Suprapubic skin (tissue), 4 donors: ENCODE results near the gene TEX261.

Source experiments
- CTCF ChIP-seq, 2 donors: fragments of 200-600 bp in 1 of 2; fragments of 450-650 bp in 1 of 2; sonication (generic) in 1 of 2; IDR thresholded peaks; one replicate each; pipeline ENCODE4 v1.5.1; 2016 to 2019; ENCODE audit warnings: antibody characterized with exemption in 2 of 2, mild to moderate bottlenecking in 1 of 2, moderate library complexity in 1 of 2
- EP300 ChIP-seq: sonication (generic); formaldehyde crosslinking; IDR thresholded peaks from one replicate; pipeline ENCODE4 v1.6.1; 2017; ENCODE audit warnings: antibody characterized with exemption
- POLR2A ChIP-seq, 2 donors: fragments of 450-650 bp; IDR thresholded peaks; one replicate each; pipeline ENCODE4 v1.6.1; 2017; ENCODE audit warnings: antibody characterized with exemption in 2 of 2, mild to moderate bottlenecking in 2 of 2, moderate library complexity in 2 of 2
- POLR2AphosphoS5 ChIP-seq, 3 donors: sonication (generic); formaldehyde crosslinking; IDR thresholded peaks; one replicate each; pipeline ENCODE4 v1.6.1; 2017; ENCODE audit warnings: antibody characterized with exemption in 3 of 3

GRCh38 chr2:70967189-70967588, 27.5 kb downstream of the TEX261 start:
- no peak for TF ChIP-seq CTCF (IDR thresholded peaks at IDR 0.05)
- TF ChIP-seq POLR2AphosphoS5 (IDR thresholded peaks at IDR 0.05), result no peak
- TF ChIP-seq POLR2A (IDR thresholded peaks at IDR 0.05), result no peak
- no peak for TF ChIP-seq EP300
